Parathyroid adenoma (tissue), 2 donors: Measurements from ENCODE around the gene PARP8.
"Not testable (repeated sequence)": the region's sequence is repeated elsewhere in the genome, so short reads cannot be mapped to it uniquely, and the experiment has no call there.

Source experiments
- H2AFZ ChIP-seq: fragments of 300-600 bp; sonication (generic); one replicate; pipeline ENCODE4 v1.7.0; 2017; ENCODE audit warnings: antibody characterized with exemption, mild to moderate bottlenecking
- H3K27ac ChIP-seq: fragments of 300-600 bp; sonication (generic); one replicate; pipeline ENCODE4 v1.7.0; 2017
- H3K27me3 ChIP-seq: fragments of 300-600 bp; sonication (generic); one replicate; pipeline ENCODE4 v1.7.0; 2017; ENCODE audit warnings: low read length; ENCODE audit not compliant: control insufficient read depth, insufficient read depth
- H3K36me3 ChIP-seq: fragments of 300-600 bp; sonication (generic); one replicate; pipeline ENCODE4 v1.7.0; 2017; ENCODE audit warnings: low read length; ENCODE audit not compliant: control insufficient read depth, insufficient read depth
- H3K4me1 ChIP-seq: fragments of 300-600 bp; sonication (generic); one replicate; pipeline ENCODE4 v1.7.0; 2017; ENCODE audit warnings: control low read depth
- H3K4me2 ChIP-seq: fragments of 300-600 bp; sonication (generic); one replicate; pipeline ENCODE4 v1.7.0; 2017; ENCODE audit warnings: low read length
- H3K4me3 ChIP-seq: fragments of 300-600 bp; sonication (generic); one replicate; pipeline ENCODE4 v1.7.0; 2017; ENCODE audit warnings: low read depth, low read length
- H3K79me2 ChIP-seq: fragments of 300-600 bp; sonication (generic); one replicate; pipeline ENCODE4 v1.7.0; 2017; ENCODE audit warnings: control low read depth
- H3K9ac ChIP-seq: fragments of 300-600 bp; sonication (generic); one replicate; pipeline ENCODE4 v1.7.0; 2017; ENCODE audit warnings: mild to moderate bottlenecking
- H3K9me3 ChIP-seq: fragments of 300-600 bp; sonication (generic); one replicate; pipeline ENCODE4 v1.7.0; 2017; ENCODE audit warnings: low read length; ENCODE audit not compliant: control insufficient read depth
- TF ChIP-seq, protein P1 (sequence below): fragments of 300-600 bp; sonication (generic); IDR thresholded peaks from one replicate; pipeline ENCODE4 v1.7.0; 2017; ENCODE audit warnings: antibody characterized with exemption, mild to moderate bottlenecking
- donor health status: primary hyperparathyroidism.

PARP8 gene

GRCh38 chr5:50808406-50808805 is 142.0 kb downstream of the PARP8 start:
- H3K27ac ChIP-seq: no peak overlapping the region
- H3K4me3 ChIP-seq: no peak overlapping the region
- no peaks in the 10 kb centered on the region for H3K36me3 ChIP-seq
- no peaks in the 10 kb centered on the region for H3K9me3 ChIP-seq
- no peak overlapping the region for H3K4me2 ChIP-seq
- H3K27me3 ChIP-seq: no peaks in the 10 kb centered on the region
- no peak overlapping the region for H2AFZ ChIP-seq
- H3K79me2 ChIP-seq: peaks cover 4% of the 10 kb centered on the region
- no peak overlapping the region for H3K9ac ChIP-seq
- TF ChIP-seq, protein P1, sequence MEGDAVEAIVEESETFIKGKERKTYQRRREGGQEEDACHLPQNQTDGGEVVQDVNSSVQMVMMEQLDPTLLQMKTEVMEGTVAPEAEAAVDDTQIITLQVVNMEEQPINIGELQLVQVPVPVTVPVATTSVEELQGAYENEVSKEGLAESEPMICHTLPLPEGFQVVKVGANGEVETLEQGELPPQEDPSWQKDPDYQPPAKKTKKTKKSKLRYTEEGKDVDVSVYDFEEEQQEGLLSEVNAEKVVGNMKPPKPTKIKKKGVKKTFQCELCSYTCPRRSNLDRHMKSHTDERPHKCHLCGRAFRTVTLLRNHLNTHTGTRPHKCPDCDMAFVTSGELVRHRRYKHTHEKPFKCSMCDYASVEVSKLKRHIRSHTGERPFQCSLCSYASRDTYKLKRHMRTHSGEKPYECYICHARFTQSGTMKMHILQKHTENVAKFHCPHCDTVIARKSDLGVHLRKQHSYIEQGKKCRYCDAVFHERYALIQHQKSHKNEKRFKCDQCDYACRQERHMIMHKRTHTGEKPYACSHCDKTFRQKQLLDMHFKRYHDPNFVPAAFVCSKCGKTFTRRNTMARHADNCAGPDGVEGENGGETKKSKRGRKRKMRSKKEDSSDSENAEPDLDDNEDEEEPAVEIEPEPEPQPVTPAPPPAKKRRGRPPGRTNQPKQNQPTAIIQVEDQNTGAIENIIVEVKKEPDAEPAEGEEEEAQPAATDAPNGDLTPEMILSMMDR: no peak
- H3K4me1 ChIP-seq: no peaks in the 10 kb centered on the region

- H3K79me2 ChIP-seq, H3K27ac ChIP-seq, H3K4me1 ChIP-seq, H3K9ac ChIP-seq, H3K4me3 ChIP-seq, H3K27me3 ChIP-seq, H2AFZ ChIP-seq, H3K4me2 ChIP-seq, H3K36me3 ChIP-seq, H3K9me3 ChIP-seq: not testable (repeated sequence)
Observed at GRCh38 chr5:50811746-50812145, 145.3 kb downstream of the PARP8 start.

DNA sequence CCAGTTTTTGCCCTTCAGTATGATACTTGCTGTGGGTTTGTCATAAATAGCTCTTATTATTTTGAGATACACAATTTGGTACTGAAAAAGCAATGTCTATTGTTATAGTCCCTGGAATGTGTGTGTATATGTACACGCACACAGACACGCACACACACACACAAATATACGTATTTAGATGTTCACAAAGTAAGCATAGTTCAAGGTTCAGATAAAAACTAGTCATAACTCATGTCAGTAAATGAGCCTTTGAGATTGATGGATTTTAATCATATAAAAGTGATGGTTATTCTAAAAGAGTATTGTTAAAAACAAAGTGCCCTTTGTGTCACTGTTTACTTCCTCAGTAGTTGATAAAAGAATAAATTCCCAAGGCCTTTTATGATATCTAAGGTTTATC is 147.3 kb downstream of the PARP8 start:
- Histone ChIP-seq H3K79me2 (no peaks in the 10 kb centered on the region), H3K9ac (no peak overlapping the region), H3K27ac (no peak overlapping the region), H3K36me3 (no peaks in the 10 kb centered on the region), H3K4me1 (no peaks in the 10 kb centered on the region), H2AFZ (no peak overlapping the region), H3K4me2 (no peak overlapping the region), H3K9me3 (no peaks in the 10 kb centered on the region), H3K4me3 (no peak overlapping the region), H3K27me3 (no peaks in the 10 kb centered on the region)
- TF ChIP-seq, protein P1: no peak

DNA sequence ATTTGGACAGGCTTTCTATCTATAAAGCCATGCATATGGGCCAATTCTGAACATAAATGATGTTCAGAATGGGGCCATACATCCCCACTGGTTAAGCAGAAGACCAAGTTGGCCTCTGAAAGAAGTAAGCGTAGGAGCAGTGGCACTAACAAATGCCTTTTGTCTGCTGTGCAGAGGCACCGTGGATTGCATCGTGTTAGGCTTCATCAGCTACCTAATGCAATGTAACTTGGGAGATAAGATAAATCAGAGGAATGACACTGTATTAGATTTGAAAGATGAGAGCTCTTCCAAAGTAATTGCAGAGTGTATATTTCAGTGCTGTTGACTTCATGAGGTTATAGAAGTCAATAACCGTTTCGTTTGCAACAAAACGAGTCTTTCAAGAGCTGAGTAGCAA is 148.1 kb downstream of the PARP8 start:
- Histone ChIP-seq H3K4me3 (no peak overlapping the region), H3K4me2 (no peak overlapping the region), H3K9me3 (no peaks in the 10 kb centered on the region), H3K27ac (no peak overlapping the region), H2AFZ (no peak overlapping the region), H3K4me1 (no peaks in the 10 kb centered on the region), H3K79me2 (no peaks in the 10 kb centered on the region), H3K36me3 (no peaks in the 10 kb centered on the region), H3K9ac (no peak overlapping the region), H3K27me3 (no peaks in the 10 kb centered on the region)
- TF ChIP-seq, protein P1: no peak

DNA sequence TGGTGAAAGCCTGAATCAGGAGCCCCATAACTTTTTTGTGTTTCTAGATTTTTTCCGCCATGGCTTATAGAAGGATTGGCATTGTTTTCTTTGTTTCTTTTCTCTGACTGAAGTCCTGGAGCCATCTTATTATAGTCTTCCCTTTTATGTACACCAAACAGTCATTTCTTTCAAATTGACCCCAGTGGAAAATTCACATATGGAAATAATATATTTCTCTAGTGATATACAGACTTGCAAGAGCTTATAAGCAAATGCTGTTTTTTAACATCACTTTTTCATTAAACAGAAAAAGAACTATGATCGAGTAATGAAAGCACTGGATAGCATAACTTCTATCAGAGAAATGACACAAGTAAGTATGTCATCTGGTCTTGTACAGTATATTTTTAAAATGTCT is 155.6 kb downstream of the PARP8 start:
- Histone ChIP-seq H3K27ac (no peak overlapping the region), H3K79me2 (no peaks in the 10 kb centered on the region), H3K4me2 (no peak overlapping the region), H3K9ac (no peak overlapping the region), H2AFZ (no peak overlapping the region), H3K4me1 (no peaks in the 10 kb centered on the region), H3K27me3 (no peaks in the 10 kb centered on the region), H3K4me3 (no peak overlapping the region), H3K36me3 (no peaks in the 10 kb centered on the region), H3K9me3 (no peaks in the 10 kb centered on the region)
- TF ChIP-seq, protein P1: no peak
